Lung (tissue), 12 donors: ENCODE measurements around the gene NXNL2. TPM values are rescaled to one million over a fixed set of nuclear protein-coding genes. Genes with fewer than 3 reads are reported as not detected.

Source experiments
- ATAC-seq: fragments of 200-7000 bp; cut with Tn5 transposase; one replicate; pipeline ENCODE4 v1.9.1; 2020; ENCODE audit warnings: moderate number of reproducible peaks; ENCODE audit not compliant: insufficient read depth, low FRiP score
- DNase-seq, 3 donors: peaks; one replicate each; pipeline ENCODE4 v3.0.0-alpha.2; 2013 to 2017
- H3K27ac ChIP-seq, 2 donors: one replicate each; pipeline ENCODE4 v1.5.1; 2013; ENCODE audit warnings: mild to moderate bottlenecking in 2 of 2, moderate library complexity in 2 of 2, control low read depth in 1 of 2, inconsistent platforms in 1 of 2, low read depth in 1 of 2, low read length in 1 of 2
- H3K27me3 ChIP-seq, 3 donors: one replicate each; pipeline ENCODE4 v1.5.1; 2013; ENCODE audit warnings: low read length in 2 of 3; ENCODE audit not compliant: control insufficient read depth in 3 of 3, insufficient read depth in 3 of 3
- H3K36me3 ChIP-seq, 4 donors: one replicate each; pipeline ENCODE4 v1.5.1; 2013; ENCODE audit warnings: low read length in 4 of 4, mild to moderate bottlenecking in 1 of 4, moderate library complexity in 1 of 4; ENCODE audit not compliant: control insufficient read depth in 4 of 4, insufficient read depth in 4 of 4
- H3K4me1 ChIP-seq, 5 donors: one replicate each; pipeline ENCODE4 v1.5.1; 2013; ENCODE audit warnings: low read length in 5 of 5, mild to moderate bottlenecking in 2 of 5, moderate library complexity in 1 of 5; ENCODE audit not compliant: control insufficient read depth in 5 of 5, insufficient read depth in 5 of 5
- H3K4me3 ChIP-seq: one replicate; pipeline ENCODE4 v1.5.1; 2013; ENCODE audit warnings: mild to moderate bottlenecking, control low read depth, moderate library complexity
- H3K9ac ChIP-seq, 2 donors: one replicate each; pipeline ENCODE4 v1.5.1; 2013; ENCODE audit warnings: low read length in 2 of 2, control low read depth in 1 of 2; ENCODE audit not compliant: insufficient read depth in 1 of 2
- H3K9me3 ChIP-seq, 4 donors: one replicate each; pipeline ENCODE4 v1.5.1; 2013; ENCODE audit warnings: low read length in 3 of 4, mild to moderate bottlenecking in 1 of 4, moderate library complexity in 1 of 4; ENCODE audit not compliant: control insufficient read depth in 4 of 4, insufficient read depth in 3 of 4
- WGBS, 2 donors: extraction: QIAGEN DNeasy Blood & Tissue Kit; methylation state at CpG; one replicate each; pipeline ENCODE4 v1.1.7; 2013; 5-methylcytosine and 5-hydroxymethylcytosine counted together
- polyA plus RNA-seq, 2 donors: library from polyadenylated mRNA; stranded (reverse); fragments of 200-250 nt; gene quantifications; one replicate each; pipeline ENCODE4 v1.2.1, GENCODE V29; 2013
- total RNA-seq, 2 donors: library from RNA; depleted of rRNA in 1 of 2; stranded (reverse); fragments of >200 nt in 1 of 2; gene quantifications; one replicate each; pipeline ENCODE4 v1.2.1, GENCODE V29; 2014 to 2021
- TF ChIP-seq, protein P1 (sequence below): IDR thresholded peaks from 2 replicates; pipeline ENCODE4 v1.5.1; 2012; ENCODE audit warnings: mild to moderate bottlenecking; ENCODE audit errors: control extremely low read depth, extremely low read depth
- donor health status: control.
- donor health status: control.
- donor health status: Bipolar disorder and iron deficiency.
- donor health status: healthy.
- donor health status: DM: yes; HTN: yes; CAD: no.

NXNL2 gene
- total and polyA plus RNA-seq, 4 donors, result 0.09 to 0.91 (median 0.43) TPM

DNA sequence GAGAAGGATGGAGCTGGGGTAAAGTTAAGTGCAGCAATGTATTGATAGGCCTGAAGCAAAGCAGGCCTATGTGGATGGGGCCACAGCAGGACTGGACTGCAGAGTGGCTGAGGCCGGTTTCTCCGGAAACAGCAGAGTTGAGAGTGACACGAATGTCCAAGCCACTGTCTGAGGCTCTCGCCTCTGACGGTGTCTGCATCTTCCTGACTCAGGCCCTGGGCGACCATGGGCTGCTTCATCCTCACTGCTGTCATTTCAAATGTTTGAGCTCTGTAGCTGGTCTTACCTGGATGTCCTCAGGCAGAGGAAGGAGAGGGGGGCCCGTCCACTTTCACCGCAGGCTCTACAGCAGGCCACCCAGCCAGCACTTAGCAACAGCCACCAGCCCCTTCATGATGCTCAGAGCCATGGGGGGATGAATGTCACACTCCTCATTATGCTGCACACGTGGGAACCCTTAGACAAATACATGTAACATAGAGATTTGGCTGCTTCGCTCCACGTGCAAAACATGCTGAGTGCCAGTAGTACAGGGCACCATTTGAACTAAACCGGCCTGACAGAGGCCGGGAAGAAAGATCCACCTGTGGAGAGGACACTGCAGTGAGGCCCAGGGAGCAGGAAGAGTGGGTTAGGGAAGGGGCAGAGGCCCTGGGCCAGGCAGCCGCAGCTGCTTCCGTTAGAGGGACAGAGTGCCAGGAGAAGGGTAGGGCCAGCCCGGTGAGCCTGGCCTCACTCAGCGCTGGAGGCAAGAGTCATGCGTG is 31.7 kb upstream of the NXNL2 start:
- Histone ChIP-seq H3K36me3 (no peaks in the 10 kb centered on the region), H3K27me3 (no peaks in the 10 kb centered on the region), H3K9ac (no peak overlapping the region), H3K4me1 (no peaks in the 10 kb centered on the region), H3K4me3 (no peak overlapping the region), H3K9me3 (no peaks in the 10 kb centered on the region), H3K27ac (no peak overlapping the region)
- TF ChIP-seq, protein P1, sequence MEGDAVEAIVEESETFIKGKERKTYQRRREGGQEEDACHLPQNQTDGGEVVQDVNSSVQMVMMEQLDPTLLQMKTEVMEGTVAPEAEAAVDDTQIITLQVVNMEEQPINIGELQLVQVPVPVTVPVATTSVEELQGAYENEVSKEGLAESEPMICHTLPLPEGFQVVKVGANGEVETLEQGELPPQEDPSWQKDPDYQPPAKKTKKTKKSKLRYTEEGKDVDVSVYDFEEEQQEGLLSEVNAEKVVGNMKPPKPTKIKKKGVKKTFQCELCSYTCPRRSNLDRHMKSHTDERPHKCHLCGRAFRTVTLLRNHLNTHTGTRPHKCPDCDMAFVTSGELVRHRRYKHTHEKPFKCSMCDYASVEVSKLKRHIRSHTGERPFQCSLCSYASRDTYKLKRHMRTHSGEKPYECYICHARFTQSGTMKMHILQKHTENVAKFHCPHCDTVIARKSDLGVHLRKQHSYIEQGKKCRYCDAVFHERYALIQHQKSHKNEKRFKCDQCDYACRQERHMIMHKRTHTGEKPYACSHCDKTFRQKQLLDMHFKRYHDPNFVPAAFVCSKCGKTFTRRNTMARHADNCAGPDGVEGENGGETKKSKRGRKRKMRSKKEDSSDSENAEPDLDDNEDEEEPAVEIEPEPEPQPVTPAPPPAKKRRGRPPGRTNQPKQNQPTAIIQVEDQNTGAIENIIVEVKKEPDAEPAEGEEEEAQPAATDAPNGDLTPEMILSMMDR, result no peak
- ATAC-seq (no peak), DNase-seq (no peak)
- WGBS, 2 donors, result 91 to 92% methylated on average over 18 of the region's 18 CpGs

DNA sequence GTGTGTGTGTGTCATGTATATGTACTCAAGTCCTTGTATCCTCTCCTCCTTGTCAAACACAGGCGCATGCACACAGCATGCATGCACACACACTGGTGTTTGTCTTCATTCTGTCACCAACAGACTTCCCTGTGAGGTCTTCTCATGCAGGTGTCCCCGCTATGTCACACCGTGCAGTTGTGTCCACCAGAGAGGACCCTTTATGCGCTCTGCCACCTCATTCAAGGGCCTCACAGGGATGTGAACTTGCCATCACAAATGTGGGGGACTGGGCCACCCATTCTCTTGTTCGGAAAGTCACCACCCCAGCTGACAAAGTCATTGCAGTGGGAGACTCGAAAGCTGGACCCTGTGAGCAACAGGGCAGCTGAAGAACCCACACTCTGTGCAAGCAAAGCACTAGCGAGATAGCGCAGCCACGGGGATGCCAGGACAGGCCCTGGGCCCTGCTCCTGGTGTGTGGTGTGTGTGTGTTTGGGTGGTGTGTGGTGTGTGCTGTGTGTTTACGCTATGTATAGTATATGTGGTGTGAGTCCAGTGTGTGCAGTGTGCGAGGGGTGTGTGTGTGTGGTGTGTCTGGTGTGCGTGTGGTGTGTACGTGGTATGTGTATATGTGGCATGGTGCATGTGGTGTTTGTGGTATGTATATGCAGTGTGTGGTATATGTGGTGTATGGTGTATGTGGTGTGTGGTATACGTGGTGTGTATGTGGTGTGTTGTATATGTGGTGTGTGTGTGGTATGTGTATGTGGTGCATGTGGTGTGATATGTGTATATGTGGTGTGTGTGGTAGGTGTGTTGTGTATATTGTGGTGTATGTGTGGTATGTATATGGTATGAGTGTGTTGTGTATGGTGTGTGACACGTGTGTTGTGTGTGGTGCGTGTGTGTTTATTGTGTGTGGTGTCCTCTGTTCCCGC is 30.9 kb upstream of the NXNL2 start:
- DNase-seq, result no peak
- no peak overlapping the region for H3K27ac ChIP-seq
- H3K9ac ChIP-seq, result no peak overlapping the region
- H3K27me3 ChIP-seq, result no peaks in the 10 kb centered on the region
- no peak for ATAC-seq
- peaks cover 0 to 4% (median 1%) of the 10 kb centered on the region in 4 donors for H3K9me3 ChIP-seq
- H3K36me3 ChIP-seq, result no peaks in the 10 kb centered on the region
- WGBS, 2 donors, result 95% methylated on average over 17 of the region's 17 CpGs
- no peaks in the 10 kb centered on the region for H3K4me1 ChIP-seq
- TF ChIP-seq, protein P1, result no peak
- H3K4me3 ChIP-seq, result peak overlapping the region; percentile 16

DNA sequence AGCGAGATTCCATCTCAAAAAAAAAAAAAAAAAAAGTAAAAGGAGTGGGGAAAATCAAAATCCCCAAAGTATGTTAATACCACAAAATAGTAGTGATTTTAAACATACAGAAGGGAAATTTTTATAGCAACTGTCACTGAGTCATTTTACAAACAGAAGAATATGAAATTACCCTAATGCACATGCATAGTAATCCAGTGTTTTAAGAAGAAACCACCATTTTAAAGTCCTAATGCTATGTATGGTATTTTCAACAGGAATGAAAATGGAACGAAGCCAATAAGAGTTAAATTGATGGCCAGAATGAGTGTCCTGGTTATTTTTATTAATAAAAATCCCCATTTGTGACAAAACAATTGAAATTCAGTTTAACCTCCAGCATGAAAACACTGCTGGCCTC is 26.7 kb upstream of the NXNL2 start:
- DNase-seq, result no peak
- Histone ChIP-seq H3K36me3 (no peaks in the 10 kb centered on the region), H3K4me1 (no peaks in the 10 kb centered on the region), H3K27ac (no peak overlapping the region), H3K9me3 (peaks cover 0 to 4% (median 1%) of the 10 kb centered on the region in 4 donors), H3K9ac (no peak overlapping the region), H3K4me3 (no peak overlapping the region), H3K27me3 (no peaks in the 10 kb centered on the region)
- no peak for ATAC-seq
- TF ChIP-seq, protein P1, result no peak
- 86 to 95% methylated on average over 1 to 2 of the region's 2 CpGs for WGBS, 2 donors
